Sigmoid colon (tissue), 4 donors: ENCODE results near the gene TRAFD1.

Experiments
- CTCF ChIP-seq, 4 experiments: fragments of 450-650 bp in 3 of 4; fragments of 200-600 bp in 1 of 4; IDR thresholded peaks; one replicate each; pipeline ENCODE4 v1.5.1; 2016 to 2019; ENCODE audit warnings: antibody characterized with exemption in 4 of 4, mild to moderate bottlenecking in 3 of 4, moderate library complexity in 2 of 4
- EP300 ChIP-seq, 4 donors: sonication (generic); formaldehyde crosslinking; IDR thresholded peaks; one replicate each; pipeline ENCODE4 v1.6.1; 2017; ENCODE audit warnings: antibody characterized with exemption in 4 of 4
- POLR2AphosphoS5 ChIP-seq, 4 donors: sonication (generic); formaldehyde crosslinking; IDR thresholded peaks; one replicate each; pipeline ENCODE4 v1.6.1; 2017; ENCODE audit warnings: antibody characterized with exemption in 4 of 4

DNA sequence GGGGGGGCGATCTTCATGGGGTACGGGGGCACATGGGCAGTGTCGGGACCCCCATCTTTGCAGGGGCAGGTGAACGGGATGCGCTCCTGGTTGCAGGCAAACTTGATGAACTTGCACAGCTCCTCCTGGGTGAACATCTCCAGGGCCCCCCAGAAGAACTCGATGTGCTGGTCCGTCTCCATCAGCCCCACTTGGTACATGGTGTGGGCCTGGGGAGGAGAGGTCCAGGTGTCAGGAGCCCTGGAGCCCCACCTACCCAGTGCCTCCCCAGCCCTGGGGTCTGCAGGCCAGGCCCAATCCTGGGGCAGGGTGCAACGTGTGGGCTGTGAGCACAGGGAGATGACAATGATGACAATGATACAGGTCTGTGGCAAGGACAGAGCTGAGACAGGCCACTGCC lies 37.7 kb downstream of the TRAFD1 start:
- TF ChIP-seq CTCF (IDR thresholded peaks at IDR 0.05) (no peak), POLR2AphosphoS5 (IDR thresholded peaks at IDR 0.05) (no peak), EP300 (IDR thresholded peaks at IDR 0.05) (no peak)
